K562 (cell line): ENCODE data around the gene IL11. TPM values are rescaled to one million over a fixed set of nuclear protein-coding genes. Genes with fewer than 3 reads are reported as not detected.

ENCODE experiments used
- ATAC-seq: fragments of 200-7000 bp; cut with Tn5 transposase; 3 replicates; pipeline ENCODE4 v1.9.1; 2020; ENCODE audit warnings: moderate library complexity
- BruUV-seq: library from RNA; stranded (reverse); fragments of 400-500 nt; replicated peaks from 2 replicates; lab custom pipeline; 2021; lab: Mats Ljungman, UMichigan
- CTCF ChIA-PET: fragments of 300-600 bp; formaldehyde crosslinking; extraction: SDS; loops from one replicate; lab custom pipeline; 2021; ENCODE audit warnings: low intra/inter-chr PET ratio; lab: Yijun Ruan, JAX
- POLR2A ChIA-PET: fragments of 300-600, 350-650 bp; sonication (Branson Sonifier 250); formaldehyde crosslinking; extraction: SDS; loops from one replicate; lab custom pipeline; 2021; ENCODE audit warnings: antibody characterized with exemption, inconsistent platforms; lab: Yijun Ruan, JAX
- DNase-seq, 4 experiments: peaks; one replicate each; pipeline versions ENCODE4 v3.0.0 to v3.0.0-alpha.2; 2011 to 2018; ENCODE audit warnings: low spot score in 3 of 4, mixed read lengths in 3 of 4; ENCODE audit errors: extremely low read depth in 1 of 4
- FAIRE-seq: peaks from 2 replicates; lab custom pipeline; 2011; peaks lifted over from hg19 to GRCh38; lab: Jason Lieb, UNC
- H2AFZ ChIP-seq: 2 replicates; pipeline ENCODE4 v1.6.0; 2011; ENCODE audit warnings: low read depth, low read length, control low read depth, inconsistent platforms
- H3K27ac ChIP-seq: fragments of 200-600 bp; 3 replicates; pipeline ENCODE4 v1.8.0; 2011; ENCODE audit warnings: low read depth, mild to moderate bottlenecking, control low read depth, inconsistent platforms, low read length, moderate library complexity, mixed read lengths; ENCODE audit errors: extremely low read depth
- H3K27me3 ChIP-seq, 2 experiments: fragments of 300-600 bp in 1 of 2; 2 replicates in 1 of 2; 3 replicates in 1 of 2; pipeline versions ENCODE4 v1.6.0 to v1.8.0; 2011; ENCODE audit warnings: inconsistent platforms in 2 of 2, low read length in 2 of 2, mild to moderate bottlenecking in 1 of 2, mixed read lengths in 1 of 2, moderate library complexity in 1 of 2; ENCODE audit not compliant: control insufficient read depth in 2 of 2, insufficient read depth in 2 of 2
- H3K36me3 ChIP-seq: fragments of 300-600 bp; 3 replicates; pipeline ENCODE4 v1.8.0; 2011; ENCODE audit warnings: mild to moderate bottlenecking, low read length, inconsistent platforms; ENCODE audit not compliant: control insufficient read depth, insufficient read depth
- H3K4me1 ChIP-seq, 2 experiments: fragments of 200-600 bp in 1 of 2; replicated peaks in 1 of 2; 2 replicates in 1 of 2; 3 replicates in 1 of 2; pipeline versions ENCODE4 v1.5.1 to v1.8.0; 2011; ENCODE audit warnings: inconsistent platforms in 2 of 2, low read length in 2 of 2, mild to moderate bottlenecking in 1 of 2, mixed read lengths in 1 of 2, moderate library complexity in 1 of 2; ENCODE audit not compliant: control insufficient read depth in 2 of 2, insufficient read depth in 2 of 2
- H3K4me2 ChIP-seq: 2 replicates; pipeline ENCODE4 v1.6.1; 2011; ENCODE audit warnings: low read length, control low read depth, inconsistent platforms, mixed read lengths; ENCODE audit not compliant: insufficient read depth
- H3K4me3 ChIP-seq: fragments of 200-600 bp; sonication (generic), shearing (Covaris generic); 2 replicates; pipeline ENCODE4 v1.5.1; 2016; ENCODE audit warnings: control low read depth, inconsistent platforms
- H3K79me2 ChIP-seq: fragments of 200-600 bp; 3 replicates; pipeline ENCODE4 v1.8.0; 2011; ENCODE audit warnings: low read length, inconsistent platforms; ENCODE audit not compliant: control insufficient read depth, insufficient read depth
- H3K9ac ChIP-seq, 2 experiments: 2 replicates each; pipeline versions ENCODE4 v1.6.0 to v1.6.1; 2011; ENCODE audit warnings: low read depth in 2 of 2, low read length in 2 of 2, control low read depth in 1 of 2, inconsistent platforms in 1 of 2, mild to moderate bottlenecking in 1 of 2, mixed read lengths in 1 of 2; ENCODE audit not compliant: insufficient read depth in 1 of 2
- H3K9me1 ChIP-seq: one replicate; pipeline ENCODE4 v1.6.0; 2011; ENCODE audit warnings: inconsistent platforms, mild to moderate bottlenecking, low read length, moderate library complexity; ENCODE audit not compliant: control insufficient read depth, insufficient read depth
- H3K9me3 ChIP-seq: replicated peaks from 2 replicates; pipeline ENCODE4 v1.5.1; 2011; ENCODE audit warnings: low read depth, low read length, inconsistent platforms; ENCODE audit not compliant: control insufficient read depth, insufficient read depth
- H4K20me1 ChIP-seq: replicated peaks from 2 replicates; pipeline ENCODE4 v1.6.1; 2011; ENCODE audit warnings: low read length, inconsistent platforms, mixed read lengths; ENCODE audit not compliant: control insufficient read depth, insufficient read depth
- ATF3 ChIP-seq, 2 experiments: fragments of 450-650 bp in 1 of 2; sonication (generic) in 1 of 2; formaldehyde crosslinking in 1 of 2; IDR thresholded peaks in 1 of 2; conservative IDR thresholded peaks in 1 of 2; 2 replicates each; pipeline versions ENCODE4 v1.6.1 to v1.8.1; 2016 to 2023; ENCODE audit warnings: mild to moderate bottlenecking in 2 of 2, moderate library complexity in 2 of 2, inconsistent platforms in 1 of 2, missing genetic modification reagents in 1 of 2
- FOXP1 ChIP-seq: sonication (generic); formaldehyde crosslinking; IDR thresholded peaks from 2 replicates; pipeline ENCODE4 v1.8.0; 2022; ENCODE audit warnings: mild to moderate bottlenecking, missing genetic modification reagents
- HMGN3 ChIP-seq: IDR thresholded peaks from 2 replicates; pipeline ENCODE4 v1.6.1; 2011; ENCODE audit warnings: borderline replicate concordance, low read depth, mild to moderate bottlenecking, mixed read lengths, low read length; ENCODE audit not compliant: insufficient read length; ENCODE audit errors: extremely low read depth
- MAFK ChIP-seq: IDR thresholded peaks from 2 replicates; pipeline ENCODE4 v1.6.1; 2011; ENCODE audit warnings: low read length, improper control_type of control experiment
- NKRF ChIP-seq: fragments of 450-650 bp; IDR thresholded peaks from 2 replicates; pipeline ENCODE4 v1.6.1; 2016; ENCODE audit warnings: borderline replicate concordance
- POLR2H ChIP-seq: IDR thresholded peaks from 2 replicates; pipeline ENCODE4 v1.6.1; 2016; ENCODE audit warnings: missing genetic modification characterization, low read depth, mild to moderate bottlenecking, control low read depth, missing compliant biosample characterization, moderate library complexity
- SIN3B ChIP-seq: fragments of 450-650 bp; IDR thresholded peaks from 2 replicates; pipeline ENCODE4 v1.6.1; 2017; ENCODE audit warnings: low read depth, mild to moderate bottlenecking, moderate library complexity
- TBL1XR1 ChIP-seq, 2 experiments: IDR thresholded peaks; 2 replicates each; pipeline ENCODE4 v1.6.1; 2012; ENCODE audit warnings: improper control_type of control experiment in 2 of 2, low read length in 2 of 2, mild to moderate bottlenecking in 1 of 2
- USF1 ChIP-seq: sonication (generic); formaldehyde crosslinking; IDR thresholded peaks from 2 replicates; pipeline ENCODE4 v1.9.0; 2022; ENCODE audit warnings: mild to moderate bottlenecking, missing genetic modification reagents
- ZNF121 ChIP-seq: sonication (generic); formaldehyde crosslinking; conservative IDR thresholded peaks from 2 replicates; pipeline ENCODE4 v1.8.0; 2022; ENCODE audit warnings: missing genetic modification reagents
- ZNF277 ChIP-seq: fragments of 250-450 bp; sonication (Bioruptor Pico); IDR thresholded peaks from 2 replicates; pipeline ENCODE4 v1.8.0; 2022; ENCODE audit warnings: inconsistent platforms, mild to moderate bottlenecking, moderate library complexity, borderline replicate concordance
- ZNF75A ChIP-seq: fragments of 450-650 bp; formaldehyde crosslinking; IDR thresholded peaks from 2 replicates; pipeline ENCODE4 v1.4.0; 2020; ENCODE audit warnings: mild to moderate bottlenecking
- ZNF778 ChIP-seq: fragments of 450-650 bp; formaldehyde crosslinking; IDR thresholded peaks from 2 replicates; pipeline ENCODE4 v1.4.0; 2020; ENCODE audit warnings: mild to moderate bottlenecking, moderate library complexity
- WGBS: fragments of 100-300 bp; shearing (Covaris generic); methylation state at CpG from one replicate; pipeline ENCODE4 v1.1.6; 2016; ENCODE audit warnings: low coverage, mixed read lengths; ENCODE audit not compliant: insufficient coverage; ENCODE audit errors: missing lambda C conversion rate; 5-methylcytosine and 5-hydroxymethylcytosine counted together
- in situ Hi-C: fragments of 300-500 bp; cut with MboI; formaldehyde crosslinking; loops from 4 replicates; pipeline ENCODE4 v1.15.0; 2018; ENCODE audit warnings: inconsistent platforms, mixed read lengths
- intact Hi-C: fragments of 100-400 bp; cut with micrococcal nuclease; formaldehyde crosslinking; loops from 2 replicates; pipeline ENCODE4 v1.14.2; 2022
- polyA plus RNA-seq, 8 experiments: library from polyadenylated mRNA; depleted of rRNA in 4 of 8; stranded (reverse) in 5 of 8; unstranded in 3 of 8; fragments of >200 nt; fragmentation: Nextera tagmentation in 2 of 8; fragmentation: Illumina TruSeq in 1 of 8; extraction: Ambion mirVana in 2 of 8; extraction: Trizol in 1 of 8; gene quantifications; 2 replicates each; pipeline versions ENCODE4 v1.2.1 to v1.2.3, GENCODE V29; 2011 to 2014; ENCODE audit warnings: inconsistent platforms in 1 of 8, missing spikeins in 1 of 8
- total RNA-seq, 7 experiments: library from RNA; depleted of rRNA in 6 of 7; stranded (reverse); fragments of >200 nt in 6 of 7; fragmentation: Illumina TruSeq in 2 of 7; extraction: Trizol in 2 of 7; gene quantifications; 2 replicates each; pipeline versions ENCODE4 v1.2.1 to v1.2.3, GENCODE V29; 2011 to 2021; ENCODE audit warnings: low replicate concordance in 1 of 7

The IL11 gene
- total and polyA plus RNA-seq, 9 of the 15 experiments (the other 6 are each of a cell fraction or from before 2014, with no cell fraction given): 0.04 to 0.42 (median 0.06) TPM; not detected in 6

- H3K27me3 ChIP-seq: no peaks in the 10 kb centered on the region
- ATAC-seq (no peak), FAIRE-seq (no peak), DNase-seq (peak in 1 of 4 experiments; percentile 28)
- peaks cover 32 to 45% of the 10 kb centered on the region in 2 experiments for H3K4me1 ChIP-seq
- H3K27ac ChIP-seq: no peak overlapping the region
- peaks cover 34% of the 10 kb centered on the region for H3K36me3 ChIP-seq
- peaks cover 34% of the 10 kb centered on the region for H4K20me1 ChIP-seq
- intact Hi-C loops: no loop called here
- H3K9ac ChIP-seq: no peak overlapping the region
- H3K79me2 ChIP-seq: peaks cover 19% of the 10 kb centered on the region
- no peak overlapping the region for H2AFZ ChIP-seq
- CTCF ChIA-PET: no interaction called here
- POLR2A ChIA-PET: interaction anchor here (12.9 kb wide), 1 partner anchor 12 kb away, joined by 195 read pairs; the partner anchor contains the start of gene UBE2S
- no TSS peak for BruUV-seq
- in situ Hi-C loops: no loop called here
- WGBS: 47% methylated on average over 17 of the region's 18 CpGs
- H3K4me3 ChIP-seq: no peak overlapping the region
- H3K9me1 ChIP-seq: peaks cover 19% of the 10 kb centered on the region
- no peaks in the 10 kb centered on the region for H3K9me3 ChIP-seq
- no peak overlapping the region for H3K4me2 ChIP-seq
- TF ChIP-seq FOXP1 (CRISPR knock-in tag) (no peak), ZNF277 (no peak), USF1 (CRISPR knock-in tag) (no peak), ZNF75A (CRISPR knock-in tag) (no peak), ZNF778 (CRISPR knock-in tag) (no peak), ZNF121 (CRISPR knock-in tag) (no peak), POLR2H (tag) (no peak), TBL1XR1 (IDR thresholded peaks at IDR 0.05; ENCODE audit: low read length in 2 of 2) (no peak), ATF3 (IDR thresholded peaks at IDR 0.05) (peak; percentile 53), ATF3 (CRISPR knock-in tag; conservative IDR thresholded peaks at IDR 0.05) (no peak), MAFK (no peak), NKRF (no peak), SIN3B (no peak), HMGN3 (no peak)
Observed at GRCh38 chr19:55392820-55393761, 22.8 kb upstream of the IL11 start.
